ENCODE data around the gene NMBR. TPM values are rescaled to one million over a fixed set of nuclear protein-coding genes. Genes with fewer than 3 reads are reported as not detected.
"Not testable (repeated sequence)": the region's sequence is repeated elsewhere in the genome, so short reads cannot be mapped to it uniquely, and the experiment has no call there.

Gene NMBR
- total and polyA plus RNA-seq, 2 donors = 0.15 to 0.32 TPM

DNA sequence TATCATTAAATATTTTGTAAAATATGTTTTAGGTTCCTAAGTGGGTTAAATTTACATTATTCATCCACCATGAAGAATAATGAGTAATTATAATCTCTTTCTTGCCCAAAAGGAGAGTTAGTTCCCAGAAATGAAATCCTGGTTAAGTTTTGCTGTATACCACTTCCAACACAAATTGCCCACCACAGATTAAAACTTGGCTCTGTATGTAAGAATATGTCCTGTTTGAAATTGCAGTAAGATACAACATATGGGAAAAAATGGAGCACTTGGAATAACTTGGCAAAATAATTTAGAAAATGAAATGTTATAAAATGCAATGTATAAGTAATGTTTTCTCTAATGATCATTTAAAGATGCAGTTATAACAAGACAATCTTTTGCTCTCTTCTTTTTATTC, 78.5 kb downstream of the NMBR start:
- no peaks in the 10 kb centered on the region for H3K36me3 ChIP-seq (ENCODE audit: insufficient read depth)
- H3K27ac ChIP-seq (ENCODE audit: low read depth) = no peak overlapping the region
- no peaks in the 10 kb centered on the region for H3K4me1 ChIP-seq (ENCODE audit: insufficient read depth)
- DNase-seq (ENCODE audit: extremely low spot score) = no peak
- no peak overlapping the region for H3K4me3 ChIP-seq (ENCODE audit: low read depth, low read length)

DNA sequence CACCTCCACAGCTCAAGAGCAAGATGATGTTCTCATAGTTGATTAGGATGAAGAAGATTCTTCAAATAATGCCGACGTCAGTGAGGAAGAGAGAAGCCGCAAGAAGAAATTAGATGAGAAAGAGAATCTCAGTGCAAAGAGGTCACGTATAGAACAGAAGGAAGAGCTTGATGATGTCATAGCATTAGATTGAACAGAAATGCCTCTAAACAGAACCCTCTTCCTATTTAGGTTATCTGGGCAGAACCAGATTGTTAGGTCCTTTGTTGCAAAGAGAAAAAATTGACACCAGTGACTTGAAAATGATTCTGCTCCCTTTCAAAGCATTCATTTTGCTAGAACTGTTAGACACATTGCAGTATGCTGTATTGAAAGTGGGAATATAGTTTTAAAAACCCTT, 84.1 kb downstream of the NMBR start:
- WGBS = 83% methylated on average over 4 of the region's 4 CpGs
- H3K36me3 ChIP-seq (ENCODE audit: insufficient read depth); DNase-seq (ENCODE audit: extremely low spot score); H3K27ac ChIP-seq (ENCODE audit: low read depth); H3K4me1 ChIP-seq (ENCODE audit: insufficient read depth); H3K4me3 ChIP-seq (ENCODE audit: low read depth, low read length): not testable (repeated sequence)

DNA sequence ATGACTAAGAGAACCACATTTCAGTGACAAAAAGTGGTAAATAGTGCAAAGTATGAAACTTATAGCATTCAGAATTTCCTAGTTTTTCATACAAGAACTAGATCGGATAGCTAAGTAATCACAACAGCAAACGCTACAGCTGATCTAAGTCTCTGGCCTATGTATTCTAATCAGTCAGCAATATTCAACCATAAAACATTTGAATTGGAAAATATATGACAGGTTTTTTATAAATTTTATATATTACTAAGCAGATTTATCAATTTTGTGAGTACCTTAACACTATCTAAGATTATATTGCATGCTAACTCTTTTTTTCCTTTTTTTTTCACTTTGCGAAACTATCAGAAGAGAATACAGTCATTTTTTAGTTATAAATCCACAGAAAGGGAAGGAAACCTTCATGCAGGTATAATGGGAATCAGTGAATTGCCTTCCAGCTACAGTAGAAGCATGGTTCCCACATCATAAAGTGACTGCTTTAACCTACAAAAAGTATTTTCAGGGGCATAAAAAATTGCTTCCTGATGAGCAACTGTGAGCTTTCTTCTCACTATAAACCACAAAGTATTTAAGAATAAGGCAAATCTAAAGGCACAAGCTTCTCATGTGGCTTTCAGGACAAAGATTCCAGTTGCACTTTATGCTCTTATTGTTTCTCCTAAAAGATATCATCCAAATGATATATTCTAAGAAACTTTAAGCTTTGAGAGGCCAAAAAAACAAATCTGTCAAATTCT, 88.2 kb downstream of the NMBR start:
- Histone ChIP-seq H3K36me3 (ENCODE audit: insufficient read depth) (no peaks in the 10 kb centered on the region), H3K4me3 (ENCODE audit: low read depth, low read length) (no peak overlapping the region), H3K4me1 (ENCODE audit: insufficient read depth) (no peaks in the 10 kb centered on the region), H3K27ac (ENCODE audit: low read depth) (no peak overlapping the region)
- DNase-seq (ENCODE audit: extremely low spot score) = no peak
- 58% methylated on average over 3 of the region's 3 CpGs for WGBS

DNA sequence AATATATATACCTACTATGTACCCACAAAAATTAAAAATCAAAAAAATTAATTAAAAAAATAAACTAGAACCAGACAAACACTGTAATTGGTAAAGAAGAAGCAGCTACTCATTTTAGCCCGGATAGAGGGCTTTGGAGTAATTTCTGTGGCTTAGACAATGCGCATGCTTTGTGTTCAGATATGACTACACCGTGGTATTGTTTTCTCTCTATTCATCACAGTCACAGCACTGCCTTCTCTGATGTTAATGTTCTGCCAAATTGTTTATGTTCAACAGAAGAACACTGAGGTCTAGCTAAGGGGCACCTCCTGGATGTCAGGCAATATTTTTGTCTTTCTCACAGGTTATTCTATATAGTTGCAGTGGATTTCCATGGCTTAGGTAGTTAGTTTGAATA, 91.7 kb downstream of the NMBR start:
- Histone ChIP-seq H3K4me1 (ENCODE audit: insufficient read depth) (no peaks in the 10 kb centered on the region), H3K36me3 (ENCODE audit: insufficient read depth) (no peaks in the 10 kb centered on the region), H3K4me3 (ENCODE audit: low read depth, low read length) (no peak overlapping the region), H3K27ac (ENCODE audit: low read depth) (no peak overlapping the region)
- 79% methylated on average over 3 of the region's 3 CpGs for WGBS
- no peak for DNase-seq (ENCODE audit: extremely low spot score)

DNA sequence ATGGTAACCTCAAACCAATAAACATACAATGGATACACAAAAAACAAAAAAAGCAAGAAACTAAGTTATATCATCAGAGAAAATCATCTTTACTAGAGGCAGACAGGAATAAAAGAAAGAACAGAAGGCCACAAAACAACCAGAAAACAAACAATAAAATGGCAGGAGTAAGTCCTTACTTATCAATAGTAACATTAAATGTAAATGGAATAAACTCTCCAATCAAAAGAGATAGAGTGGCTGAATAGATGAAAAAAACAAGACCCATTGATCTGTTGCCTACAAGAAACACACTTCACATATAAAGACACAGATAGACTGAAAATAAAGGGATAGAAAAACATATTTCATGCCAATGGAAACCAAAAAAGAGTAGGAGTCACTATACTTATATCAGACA, 95.5 kb downstream of the NMBR start:
- no peak overlapping the region for H3K27ac ChIP-seq (ENCODE audit: low read depth)
- H3K4me3 ChIP-seq (ENCODE audit: low read depth, low read length) = no peak overlapping the region
- DNase-seq (ENCODE audit: extremely low spot score) = no peak
- H3K4me1 ChIP-seq (ENCODE audit: insufficient read depth) = no peaks in the 10 kb centered on the region
- H3K36me3 ChIP-seq (ENCODE audit: insufficient read depth) = no peaks in the 10 kb centered on the region

DNA sequence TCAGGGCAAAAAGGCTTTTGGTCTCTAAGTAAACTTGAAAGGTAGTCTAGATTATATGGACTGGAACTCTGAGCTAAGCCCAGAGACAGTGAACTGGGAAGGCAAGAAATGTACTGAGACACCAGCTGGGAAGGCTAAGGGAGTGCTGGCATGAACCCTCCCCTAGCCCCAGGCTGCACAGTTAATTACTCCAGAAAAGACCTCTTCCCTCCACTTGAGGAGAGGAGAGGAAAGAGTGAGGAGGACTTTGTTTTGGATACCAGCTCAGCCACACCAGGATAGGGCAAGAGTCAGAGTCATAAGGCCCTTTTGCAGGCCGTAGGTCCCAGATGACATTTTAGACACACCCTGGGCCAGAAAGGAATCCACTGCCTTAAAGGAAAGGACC, 98.3 kb downstream of the NMBR start:
- no peaks in the 10 kb centered on the region for H3K36me3 ChIP-seq (ENCODE audit: insufficient read depth)
- no peak for DNase-seq (ENCODE audit: extremely low spot score)
- H3K27ac ChIP-seq (ENCODE audit: low read depth) = no peak overlapping the region
- H3K4me3 ChIP-seq (ENCODE audit: low read depth, low read length) = no peak overlapping the region
- H3K4me1 ChIP-seq (ENCODE audit: insufficient read depth) = no peaks in the 10 kb centered on the region
- WGBS = 94% methylated on average over 1 of the region's 1 CpG

DNA sequence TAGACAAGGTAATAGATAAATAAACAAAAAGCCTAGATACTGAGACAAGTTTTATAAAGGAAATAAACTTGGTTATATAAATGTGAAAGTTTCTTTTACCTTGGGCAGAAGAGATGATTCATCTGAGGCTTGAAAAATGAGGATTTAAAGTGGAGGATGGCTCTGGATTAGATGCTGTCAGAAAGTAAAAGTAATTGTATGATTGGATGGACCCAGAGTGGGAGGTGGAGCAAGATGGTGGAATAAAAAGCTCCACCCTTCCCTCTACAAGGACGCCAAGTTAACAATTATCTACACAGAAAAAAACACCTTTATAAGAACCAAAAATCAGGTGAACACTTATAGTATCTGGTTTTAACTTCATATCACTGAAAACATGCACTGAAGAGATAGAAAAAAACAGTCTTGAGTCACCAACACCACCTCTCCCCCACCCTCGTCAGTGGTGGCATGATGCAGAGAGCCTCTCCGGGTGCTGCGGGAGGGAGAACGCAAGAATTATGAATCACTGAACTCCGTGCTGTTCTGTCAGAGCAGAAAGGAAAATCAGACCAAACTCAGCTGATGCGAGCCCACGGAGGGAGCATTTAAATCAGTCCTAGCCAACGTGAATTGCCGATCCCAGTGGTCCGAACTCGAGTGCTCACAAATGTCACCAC, 98.9 kb downstream of the NMBR start:
- H3K36me3 ChIP-seq (ENCODE audit: insufficient read depth) = no peaks in the 10 kb centered on the region
- H3K4me1 ChIP-seq (ENCODE audit: insufficient read depth) = no peaks in the 10 kb centered on the region
- 92% methylated on average over 12 of the region's 12 CpGs for WGBS
- no peak for DNase-seq (ENCODE audit: extremely low spot score)
- no peak overlapping the region for H3K4me3 ChIP-seq (ENCODE audit: low read depth, low read length)
- H3K27ac ChIP-seq (ENCODE audit: low read depth) = no peak overlapping the region

DNA sequence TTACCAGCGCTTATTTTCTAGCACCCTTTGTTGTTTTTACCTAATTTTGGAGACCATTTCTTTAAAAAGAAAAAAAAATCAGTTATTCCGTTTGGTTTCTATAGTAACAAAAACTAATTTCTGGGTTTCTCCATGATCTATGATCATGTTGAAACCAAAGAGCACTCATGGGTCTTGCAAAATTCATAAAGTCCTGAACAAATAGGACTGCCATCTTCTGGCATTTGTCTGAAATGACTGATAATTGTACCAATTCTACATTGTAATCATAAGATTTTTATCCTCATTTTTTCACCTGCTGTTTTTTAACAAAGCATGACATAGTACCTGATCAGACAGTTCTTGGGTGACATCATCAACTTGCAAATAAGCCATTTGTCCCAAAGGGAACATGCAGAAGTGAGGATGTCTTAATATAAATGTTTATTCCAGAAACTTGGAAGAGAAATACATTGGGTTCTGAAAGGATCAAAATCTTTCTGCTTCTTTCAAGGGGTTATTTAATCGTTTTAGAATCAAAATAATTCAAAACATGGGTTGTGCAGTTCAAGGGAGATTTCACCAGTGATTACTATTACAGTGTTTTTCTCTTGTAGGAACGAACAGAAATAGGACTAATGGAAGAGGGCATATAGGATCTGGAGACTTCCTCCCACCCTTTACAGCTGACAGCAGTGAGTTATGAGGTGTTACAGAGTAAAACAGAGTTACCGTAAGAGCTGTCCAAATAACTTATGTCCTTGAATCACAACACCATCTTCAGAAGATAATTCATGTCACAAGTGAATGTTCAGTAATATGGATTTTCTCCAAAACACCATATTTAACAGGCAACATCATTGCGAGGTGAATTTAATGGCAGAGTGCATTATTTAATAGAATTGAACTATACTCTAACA, 101.3 kb downstream of the NMBR start:
- H3K4me3 ChIP-seq (ENCODE audit: low read depth, low read length) = no peak overlapping the region
- WGBS = 29% methylated on average over 6 of the region's 6 CpGs

DNA sequence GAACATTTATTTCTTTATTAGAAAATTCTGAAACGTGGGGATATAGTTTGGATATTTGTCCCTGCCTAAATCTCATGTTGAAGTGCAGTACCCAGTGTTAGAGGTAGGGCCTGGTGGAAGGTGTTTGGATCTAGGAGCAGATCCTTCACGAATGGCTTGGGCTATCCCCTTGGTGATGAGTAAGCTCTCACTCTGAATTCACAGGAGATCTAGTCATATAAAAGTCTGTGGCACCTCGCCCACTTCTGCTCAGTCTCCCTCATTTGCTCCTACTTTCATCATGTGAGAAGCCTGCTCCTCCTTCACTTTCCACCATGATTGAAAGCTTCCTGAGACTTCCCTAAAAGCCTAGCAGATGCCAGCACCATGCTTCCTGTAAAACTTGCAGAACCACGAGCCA, 111.0 kb downstream of the NMBR start:
- Histone ChIP-seq H3K4me3 (ENCODE audit: low read depth, low read length) (no peak overlapping the region), H3K27ac (ENCODE audit: low read depth) (no peak overlapping the region), H3K4me1 (ENCODE audit: insufficient read depth) (no peaks in the 10 kb centered on the region), H3K36me3 (ENCODE audit: insufficient read depth) (no peaks in the 10 kb centered on the region)
- WGBS = 78% methylated on average over 4 of the region's 4 CpGs
- DNase-seq (ENCODE audit: extremely low spot score) = no peak

More for the DNA sequence above, 101.3 kb downstream of the NMBR start:
- no peak for DNase-seq (ENCODE audit: extremely low spot score)
- H3K27ac ChIP-seq (ENCODE audit: low read depth) = no peak overlapping the region
- no peaks in the 10 kb centered on the region for H3K36me3 ChIP-seq (ENCODE audit: insufficient read depth)
- H3K4me1 ChIP-seq (ENCODE audit: insufficient read depth) = no peaks in the 10 kb centered on the region

DNA sequence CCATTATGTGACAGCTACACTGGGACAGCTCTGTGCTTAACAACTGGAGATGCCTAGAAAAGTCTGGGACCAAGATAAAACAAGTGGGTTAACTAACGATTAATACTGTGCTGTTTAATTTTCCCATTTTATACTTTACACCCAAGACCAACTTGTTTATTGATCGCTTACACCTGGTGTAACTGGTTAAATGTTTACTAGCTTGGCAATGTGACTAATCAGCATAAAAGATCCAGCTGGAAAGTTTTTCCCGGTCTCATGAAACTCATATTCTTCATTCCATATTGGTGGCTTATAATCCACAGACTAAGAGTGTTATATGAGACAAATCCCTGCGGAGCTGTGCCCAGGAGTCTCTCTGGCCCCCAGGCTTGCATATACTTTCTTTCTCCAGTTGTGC, 115.9 kb downstream of the NMBR start:
- Histone ChIP-seq H3K36me3 (ENCODE audit: insufficient read depth) (no peaks in the 10 kb centered on the region), H3K27ac (ENCODE audit: low read depth) (no peak overlapping the region), H3K4me1 (ENCODE audit: insufficient read depth) (no peaks in the 10 kb centered on the region), H3K4me3 (ENCODE audit: low read depth, low read length) (no peak overlapping the region)
- DNase-seq (ENCODE audit: extremely low spot score) = no peak
- WGBS = 57% methylated on average over 4 of the region's 4 CpGs

DNA sequence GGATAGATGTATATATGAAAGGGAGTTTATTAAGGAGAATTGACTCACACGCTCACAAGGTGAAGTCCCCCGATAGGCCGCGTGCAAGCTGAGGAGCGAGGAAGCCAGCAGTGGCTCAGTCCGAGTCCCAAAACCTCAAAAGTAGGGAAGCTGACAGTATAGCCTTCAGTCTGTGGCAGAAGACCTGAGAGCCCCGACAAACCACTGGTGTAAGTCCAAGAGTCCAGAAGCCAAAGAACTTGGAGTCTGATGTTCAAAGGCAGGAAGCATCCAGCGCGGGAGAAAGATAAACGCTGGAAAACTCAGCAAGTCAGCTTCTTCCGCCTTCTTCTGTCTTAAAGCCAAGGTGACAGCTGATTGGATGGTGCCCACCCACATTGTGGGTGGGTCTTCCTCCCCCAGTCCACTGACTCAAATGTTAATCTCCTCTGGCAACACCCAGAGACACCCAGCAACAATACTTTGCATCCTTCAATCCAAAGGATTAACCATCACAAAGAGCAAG, 116.8 kb downstream of the NMBR start:
- H3K27ac ChIP-seq (ENCODE audit: low read depth) = no peak overlapping the region
- no peak for DNase-seq (ENCODE audit: extremely low spot score)
- WGBS = 55% methylated on average over 11 of the region's 11 CpGs
- no peaks in the 10 kb centered on the region for H3K4me1 ChIP-seq (ENCODE audit: insufficient read depth)
- H3K36me3 ChIP-seq (ENCODE audit: insufficient read depth) = no peaks in the 10 kb centered on the region
- H3K4me3 ChIP-seq (ENCODE audit: low read depth, low read length) = no peak overlapping the region

DNA sequence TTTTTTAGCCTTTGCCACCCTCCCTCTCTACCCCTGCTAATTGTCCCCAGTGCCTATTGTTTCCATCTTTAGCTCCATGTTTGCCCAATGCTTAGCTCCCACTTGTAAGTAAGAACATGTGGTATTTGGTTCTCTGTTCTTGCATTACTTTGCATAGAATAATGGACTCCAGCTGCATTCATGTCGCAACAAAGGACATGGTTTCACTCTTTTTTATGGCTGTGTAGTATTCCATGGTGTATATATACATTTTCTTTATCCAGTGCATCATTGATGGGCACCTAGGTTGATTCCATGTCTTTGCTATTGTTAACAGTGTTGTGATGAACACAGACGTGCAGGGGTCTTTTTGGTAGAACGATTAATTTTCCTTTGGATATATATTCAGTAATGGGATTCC, 118.4 kb downstream of the NMBR start:
- Histone ChIP-seq H3K27ac (ENCODE audit: low read depth) (no peak overlapping the region), H3K4me3 (ENCODE audit: low read depth, low read length) (no peak overlapping the region), H3K36me3 (ENCODE audit: insufficient read depth) (no peaks in the 10 kb centered on the region), H3K4me1 (ENCODE audit: insufficient read depth) (no peaks in the 10 kb centered on the region)
- 93% methylated on average over 3 of the region's 3 CpGs for WGBS
- DNase-seq (ENCODE audit: extremely low spot score) = no peak

DNA sequence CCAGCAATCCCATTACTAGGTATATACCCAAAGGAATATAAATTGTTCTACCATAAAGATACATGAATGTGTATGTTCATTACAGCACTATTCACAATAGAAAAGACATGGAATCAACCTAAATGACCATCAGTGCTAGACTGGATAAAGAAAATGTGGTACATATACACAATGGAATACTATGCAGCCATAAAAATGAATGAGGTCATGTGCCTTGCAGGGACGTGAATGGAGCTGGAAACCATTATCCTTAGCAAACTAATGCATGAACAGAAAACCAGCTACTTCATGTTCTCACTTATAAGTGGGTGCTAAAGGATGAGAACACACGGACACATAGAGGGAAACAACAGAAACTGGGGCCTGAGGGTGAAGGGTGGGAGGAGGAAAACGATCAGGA, 119.1 kb downstream of the NMBR start:
- not testable (repeated sequence) for DNase-seq (ENCODE audit: extremely low spot score); H3K4me1 ChIP-seq (ENCODE audit: insufficient read depth); H3K4me3 ChIP-seq (ENCODE audit: low read depth, low read length); H3K27ac ChIP-seq (ENCODE audit: low read depth); H3K36me3 ChIP-seq (ENCODE audit: insufficient read depth)
- WGBS = 82% methylated on average over 3 of the region's 3 CpGs

DNA sequence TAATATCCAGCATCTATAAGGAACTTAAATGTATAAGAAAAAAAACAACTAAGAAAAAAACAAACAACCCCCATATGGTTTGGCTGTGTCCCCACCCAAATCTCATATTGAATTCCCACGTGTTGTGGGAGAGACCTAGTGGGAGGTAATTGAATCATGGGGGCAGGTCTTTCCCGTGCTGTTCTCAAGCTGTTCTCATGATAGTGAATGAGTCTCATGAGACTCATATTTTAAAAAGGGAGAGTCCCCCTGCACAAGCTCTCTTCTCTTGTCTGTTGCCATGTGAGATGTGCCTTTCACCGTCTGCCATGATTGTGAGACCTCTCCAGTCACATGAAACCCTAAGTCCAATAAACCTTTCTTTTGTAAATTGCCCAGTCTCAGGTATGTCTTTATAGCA, 119.8 kb downstream of the NMBR start:
- H3K36me3 ChIP-seq (ENCODE audit: insufficient read depth) = no peaks in the 10 kb centered on the region
- H3K27ac ChIP-seq (ENCODE audit: low read depth) = no peak overlapping the region
- H3K4me3 ChIP-seq (ENCODE audit: low read depth, low read length) = no peak overlapping the region
- 81% methylated on average over 3 of the region's 3 CpGs for WGBS
- no peaks in the 10 kb centered on the region for H3K4me1 ChIP-seq (ENCODE audit: insufficient read depth)
- no peak for DNase-seq (ENCODE audit: extremely low spot score)

All from urinary bladder (tissue), 4 donors.